ENCODE measurements around the gene VAPA.

DNA sequence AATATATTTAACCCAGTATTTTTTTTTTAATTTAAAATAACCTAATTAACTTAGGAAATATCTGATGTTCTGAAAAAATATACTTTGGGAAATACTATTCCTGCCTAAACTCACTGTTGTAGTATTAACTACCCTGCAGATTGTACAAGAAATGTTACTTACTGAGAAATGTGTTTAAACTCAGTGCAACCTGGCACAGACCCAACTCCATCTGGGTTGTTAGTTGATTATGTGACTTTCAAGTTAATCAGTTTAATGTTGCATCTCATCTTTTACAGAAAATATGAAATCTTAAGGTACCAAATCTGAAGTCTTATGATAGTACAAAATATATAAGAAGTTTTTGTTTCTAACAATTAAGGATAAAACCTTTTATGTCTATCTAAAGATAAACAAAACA is 27.3 kb downstream of the VAPA start:
- TF ChIP-seq, protein P1, sequence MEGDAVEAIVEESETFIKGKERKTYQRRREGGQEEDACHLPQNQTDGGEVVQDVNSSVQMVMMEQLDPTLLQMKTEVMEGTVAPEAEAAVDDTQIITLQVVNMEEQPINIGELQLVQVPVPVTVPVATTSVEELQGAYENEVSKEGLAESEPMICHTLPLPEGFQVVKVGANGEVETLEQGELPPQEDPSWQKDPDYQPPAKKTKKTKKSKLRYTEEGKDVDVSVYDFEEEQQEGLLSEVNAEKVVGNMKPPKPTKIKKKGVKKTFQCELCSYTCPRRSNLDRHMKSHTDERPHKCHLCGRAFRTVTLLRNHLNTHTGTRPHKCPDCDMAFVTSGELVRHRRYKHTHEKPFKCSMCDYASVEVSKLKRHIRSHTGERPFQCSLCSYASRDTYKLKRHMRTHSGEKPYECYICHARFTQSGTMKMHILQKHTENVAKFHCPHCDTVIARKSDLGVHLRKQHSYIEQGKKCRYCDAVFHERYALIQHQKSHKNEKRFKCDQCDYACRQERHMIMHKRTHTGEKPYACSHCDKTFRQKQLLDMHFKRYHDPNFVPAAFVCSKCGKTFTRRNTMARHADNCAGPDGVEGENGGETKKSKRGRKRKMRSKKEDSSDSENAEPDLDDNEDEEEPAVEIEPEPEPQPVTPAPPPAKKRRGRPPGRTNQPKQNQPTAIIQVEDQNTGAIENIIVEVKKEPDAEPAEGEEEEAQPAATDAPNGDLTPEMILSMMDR (IDR thresholded peaks at IDR 0.05) = no peak
- no peak for TF ChIP-seq POLR2A (IDR thresholded peaks at IDR 0.05)
- no peak for TF ChIP-seq POLR2AphosphoS5 (IDR thresholded peaks at IDR 0.05)

Data from sigmoid colon (tissue), 4 donors.